Measurements from ENCODE around the gene PIN1. TPM values are rescaled to one million over a fixed set of nuclear protein-coding genes. Genes with fewer than 3 reads are reported as not detected.
"Not testable (repeated sequence)": the region's sequence is repeated elsewhere in the genome, so short reads cannot be mapped to it uniquely, and the experiment has no call there.

Gene PIN1
- 100 to 1,000 TPM; 137 to 160 (median 153) TPM for total RNA-seq

DNA sequence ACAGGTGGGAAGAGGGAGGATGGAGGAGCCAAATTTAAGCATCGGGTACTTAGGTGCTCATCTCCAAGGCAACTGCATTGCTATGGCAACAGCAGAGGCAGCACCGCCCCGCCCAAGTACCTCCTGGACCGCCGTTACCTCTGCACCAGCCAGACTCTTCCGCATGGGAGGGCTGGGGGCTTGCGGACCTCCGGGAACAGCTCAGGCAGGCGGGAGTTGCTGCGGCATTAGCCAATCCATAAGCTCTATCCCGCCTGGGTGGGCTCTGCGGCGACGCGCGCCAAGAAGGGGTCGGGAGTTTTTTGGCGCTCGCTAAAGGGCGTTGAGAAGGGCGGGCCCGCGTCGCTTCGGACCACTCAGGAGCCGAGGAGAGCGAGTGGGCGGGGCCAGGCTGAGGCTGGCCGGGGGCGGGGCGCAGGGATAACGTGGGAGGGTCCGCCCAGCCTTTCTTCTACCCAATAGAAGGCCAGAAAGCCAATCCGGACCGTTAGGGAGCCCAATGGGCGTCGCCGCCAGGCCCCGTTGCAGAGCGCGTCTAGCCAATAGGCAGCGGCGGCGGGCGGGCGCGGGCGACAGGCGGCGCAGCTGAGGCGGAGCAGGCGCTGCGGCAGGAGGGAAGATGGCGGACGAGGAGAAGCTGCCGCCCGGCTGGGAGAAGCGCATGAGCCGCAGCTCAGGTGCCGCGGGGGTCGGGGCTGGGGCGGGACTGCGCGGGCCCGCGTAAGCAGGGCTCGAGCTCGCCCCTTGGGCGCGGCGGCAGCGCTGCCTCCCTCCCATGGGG lies at the start of gene PIN1:
Gene PIN1 (plus strand): TSS at position 593 of the 781 bp plus-strand sequence. CDS start 27 bp downstream, at position 620.
- Histone ChIP-seq H3K27me3 (no peaks in the 10 kb centered on the region), H3K4me3 (peak within 1 kb of the TSS; percentile 70 to 82), H3K9me3 (no peaks in the 10 kb centered on the region), H3K27ac (peak within 1 kb of the TSS; percentile 30 to 85 (median 84)), H3K4me1 (peaks cover 0 to 46% (median 5%) of the 10 kb centered on the region in 3 donors), H3K36me3 (peaks cover 0 to 51% of the 10 kb centered on the region in 2 donors)
- peak; percentile 99 for ATAC-seq
- TF ChIP-seq, protein P1, sequence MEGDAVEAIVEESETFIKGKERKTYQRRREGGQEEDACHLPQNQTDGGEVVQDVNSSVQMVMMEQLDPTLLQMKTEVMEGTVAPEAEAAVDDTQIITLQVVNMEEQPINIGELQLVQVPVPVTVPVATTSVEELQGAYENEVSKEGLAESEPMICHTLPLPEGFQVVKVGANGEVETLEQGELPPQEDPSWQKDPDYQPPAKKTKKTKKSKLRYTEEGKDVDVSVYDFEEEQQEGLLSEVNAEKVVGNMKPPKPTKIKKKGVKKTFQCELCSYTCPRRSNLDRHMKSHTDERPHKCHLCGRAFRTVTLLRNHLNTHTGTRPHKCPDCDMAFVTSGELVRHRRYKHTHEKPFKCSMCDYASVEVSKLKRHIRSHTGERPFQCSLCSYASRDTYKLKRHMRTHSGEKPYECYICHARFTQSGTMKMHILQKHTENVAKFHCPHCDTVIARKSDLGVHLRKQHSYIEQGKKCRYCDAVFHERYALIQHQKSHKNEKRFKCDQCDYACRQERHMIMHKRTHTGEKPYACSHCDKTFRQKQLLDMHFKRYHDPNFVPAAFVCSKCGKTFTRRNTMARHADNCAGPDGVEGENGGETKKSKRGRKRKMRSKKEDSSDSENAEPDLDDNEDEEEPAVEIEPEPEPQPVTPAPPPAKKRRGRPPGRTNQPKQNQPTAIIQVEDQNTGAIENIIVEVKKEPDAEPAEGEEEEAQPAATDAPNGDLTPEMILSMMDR (IDR thresholded peaks at IDR 0.05): peak in 3 of 4 experiments; percentile 39 to 74 (median 56)
- TF ChIP-seq POLR2A (IDR thresholded peaks at IDR 0.05) (peak in 1 of 2 donors; percentile 21), POLR2AphosphoS5 (IDR thresholded peaks at IDR 0.05) (peak; percentile 43), EP300 (IDR thresholded peaks at IDR 0.05) (no peak)
- WGBS, 2 donors (ENCODE audit: low coverage in 1 of 2): 0% methylated on average over 5 of the region's 73 CpGs; no CpG with 5 or more reads in 1 of the 2 donors

DNA sequence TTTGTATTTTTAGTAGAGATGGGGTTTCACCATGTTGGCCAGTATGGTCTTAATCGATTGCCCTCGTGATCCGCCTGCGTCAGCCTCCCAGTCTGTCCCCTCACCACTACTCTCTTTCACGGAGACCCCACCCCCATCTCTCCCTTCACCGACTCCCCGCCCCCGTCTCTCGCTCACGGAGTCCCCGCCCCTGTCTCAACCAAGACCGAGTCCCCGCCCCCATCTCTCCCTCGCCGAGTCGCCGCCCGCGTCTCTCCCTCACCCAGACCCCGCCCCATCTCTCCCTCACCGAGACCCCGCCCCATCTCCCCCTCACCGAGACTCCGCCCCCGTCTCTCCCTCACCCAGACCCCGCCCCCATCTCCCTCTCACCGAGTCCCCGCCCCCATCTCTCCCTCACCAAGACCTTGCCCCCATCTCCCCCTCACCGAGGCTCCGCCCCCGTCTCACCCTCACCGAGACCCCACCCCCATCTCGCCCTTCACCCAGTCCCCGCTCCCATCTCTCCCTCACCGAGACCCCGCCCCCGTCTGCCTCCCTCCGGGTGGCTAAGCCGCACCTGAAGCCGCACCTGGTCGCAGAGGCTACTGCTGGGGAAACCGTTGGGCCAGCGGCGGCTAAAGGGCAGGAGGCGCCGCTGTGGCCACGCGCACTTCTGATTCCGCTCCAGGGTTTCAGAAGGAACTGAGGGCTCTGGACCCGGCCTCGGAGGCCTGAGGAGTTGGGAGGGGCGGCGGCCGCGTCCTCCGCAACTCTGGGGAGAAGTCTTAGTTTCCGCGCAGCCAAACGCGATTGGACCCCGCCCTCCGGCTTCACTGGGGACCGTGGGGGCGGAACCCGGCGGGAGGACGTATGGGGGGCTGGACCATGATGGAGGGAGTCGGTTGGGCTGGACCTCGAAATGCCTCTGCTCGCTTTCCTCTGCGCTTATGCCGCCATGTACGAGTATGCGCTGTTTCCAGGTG lies 49.5 kb upstream of the PIN1 start:
- Histone ChIP-seq H3K27me3 (no peaks in the 10 kb centered on the region), H3K4me1 (peaks cover 0 to 35% (median 10%) of the 10 kb centered on the region in 3 donors), H3K4me3 (peak overlapping the region; percentile 72 to 76), H3K36me3 (peaks cover 0 to 8% of the 10 kb centered on the region in 2 donors), H3K27ac (peak overlapping the region; percentile 92 to 99 (median 98)), H3K9me3 (no peaks in the 10 kb centered on the region)
- peak; percentile 94 for ATAC-seq
- peak; percentile 87 to 93 for TF ChIP-seq POLR2A (IDR thresholded peaks at IDR 0.05)
- no peak for TF ChIP-seq EP300 (IDR thresholded peaks at IDR 0.05)
- TF ChIP-seq POLR2AphosphoS5 (IDR thresholded peaks at IDR 0.05): peak; percentile 79
- WGBS, 2 donors (ENCODE audit: low coverage in 1 of 2): 2 to 8% methylated on average over 9 to 20 of the region's 74 CpGs

DNA sequence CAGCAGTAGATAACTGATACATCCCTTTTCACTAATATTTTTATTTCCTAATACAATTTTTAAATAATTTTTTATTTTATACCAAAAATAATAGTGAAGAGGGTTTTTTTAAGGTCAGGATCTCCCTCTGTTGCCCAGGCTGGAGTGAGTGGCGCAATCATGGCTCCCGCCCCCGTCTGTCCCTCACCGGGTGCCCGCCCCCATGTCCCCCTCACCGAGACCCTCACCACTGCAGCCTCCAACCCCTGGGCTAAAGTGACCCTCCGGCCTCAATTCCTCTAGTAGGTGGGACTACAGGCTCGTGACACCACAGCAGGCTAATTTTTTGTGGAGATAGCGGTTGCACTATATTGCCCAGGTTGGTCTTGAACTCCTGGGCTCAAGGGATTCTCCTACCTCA lies 48.8 kb upstream of the PIN1 start:
- H3K27ac ChIP-seq: peak overlapping the region; percentile 92 to 99 (median 98)
- 21 to 83% methylated on average over 1 to 6 of the region's 9 CpGs for WGBS, 2 donors (ENCODE audit: low coverage in 1 of 2)

DNA sequence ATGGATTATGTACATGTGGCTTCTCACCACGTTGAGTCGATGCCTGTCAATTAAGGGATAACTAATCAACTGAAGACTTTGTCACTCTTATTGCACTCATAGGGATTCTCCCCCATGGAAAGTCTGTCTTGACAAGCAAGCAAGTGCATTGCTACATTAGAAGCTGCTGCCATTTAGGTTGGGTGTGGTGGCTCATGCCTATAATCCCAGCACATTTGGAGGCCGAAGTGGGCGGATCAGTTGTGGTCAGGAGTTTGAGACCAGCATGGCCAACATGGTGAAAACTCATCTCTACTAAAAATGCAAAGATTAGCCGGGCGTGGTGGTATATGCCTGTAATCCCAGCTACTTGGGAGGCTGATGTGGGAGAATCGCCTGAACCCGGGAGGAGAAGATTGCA lies 48.3 kb upstream of the PIN1 start:
- H3K4me1 ChIP-seq: peaks cover 0 to 44% (median 10%) of the 10 kb centered on the region in 3 donors
- 73 to 100% methylated on average over 1 to 5 of the region's 8 CpGs for WGBS, 2 donors (ENCODE audit: low coverage in 1 of 2)
- peak overlapping the region; percentile 92 to 99 (median 98) for H3K27ac ChIP-seq
- ATAC-seq: no peak
- TF ChIP-seq POLR2A (IDR thresholded peaks at IDR 0.05): no peak
- no peak for TF ChIP-seq EP300 (IDR thresholded peaks at IDR 0.05)
- TF ChIP-seq, protein P1 (IDR thresholded peaks at IDR 0.05): no peak
- no peak for TF ChIP-seq POLR2AphosphoS5 (IDR thresholded peaks at IDR 0.05)
- H3K4me3 ChIP-seq: no peak overlapping the region
- no peaks in the 10 kb centered on the region for H3K9me3 ChIP-seq
- H3K27me3 ChIP-seq: no peaks in the 10 kb centered on the region
- H3K36me3 ChIP-seq: peaks cover 0 to 4% of the 10 kb centered on the region in 2 donors

More for the DNA sequence above, 48.8 kb upstream of the PIN1 start:
- Histone ChIP-seq H3K4me1 (peaks cover 0 to 42% (median 10%) of the 10 kb centered on the region in 3 donors), H3K27me3 (no peaks in the 10 kb centered on the region), H3K4me3 (peak overlapping the region; percentile 72 to 76), H3K36me3 (peaks cover 0 to 4% of the 10 kb centered on the region in 2 donors), H3K9me3 (no peaks in the 10 kb centered on the region)
- TF ChIP-seq POLR2AphosphoS5 (IDR thresholded peaks at IDR 0.05): no peak
- TF ChIP-seq, protein P1 (IDR thresholded peaks at IDR 0.05): no peak
- no peak for TF ChIP-seq EP300 (IDR thresholded peaks at IDR 0.05)
- no peak for TF ChIP-seq POLR2A (IDR thresholded peaks at IDR 0.05)
- no peak for ATAC-seq

DNA sequence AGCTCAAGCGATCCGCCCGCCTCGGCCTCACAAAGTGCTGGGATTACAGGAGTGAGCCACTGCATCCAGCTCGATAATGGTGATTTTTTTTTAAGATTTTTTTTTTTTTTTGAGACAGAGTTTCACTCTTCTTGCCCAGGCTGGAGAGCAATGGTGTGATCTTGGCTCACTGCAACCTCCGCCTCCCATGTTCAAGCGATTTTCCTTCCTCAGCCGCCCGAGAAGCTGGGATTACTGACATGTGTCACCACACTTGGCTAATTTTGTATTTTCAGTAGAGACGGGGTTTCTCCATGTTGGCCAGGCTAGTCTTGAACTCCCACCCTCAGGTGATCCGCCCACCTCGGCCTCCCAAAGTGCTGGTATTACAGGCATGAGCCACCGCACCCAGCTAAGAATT lies 46.5 kb upstream of the PIN1 start:
- not testable (repeated sequence) for H3K4me3 ChIP-seq, H3K27me3 ChIP-seq, H3K9me3 ChIP-seq, ATAC-seq, H3K36me3 ChIP-seq
- 89 to 96% methylated on average over 5 to 13 of the region's 13 CpGs for WGBS, 2 donors (ENCODE audit: low coverage in 1 of 2)
- Histone ChIP-seq H3K4me1 (peaks cover 0 to 52% (median 10%) of the 10 kb centered on the region in 3 donors), H3K27ac (peak overlapping the region in 1 of 4 donors; percentile 96)

Measured in gastroesophageal sphincter (tissue), 4 donors.